ENCODE data around the gene EHF.
"Not testable (repeated sequence)": the region's sequence is repeated elsewhere in the genome, so short reads cannot be mapped to it uniquely, and the experiment has no call there.

Gene EHF

GRCh38 chr11:34668583-34669053, 47.7 kb downstream of the EHF start:
- DNase-seq (ENCODE audit: low spot score): no peak

GRCh38 chr11:34669458-34669857, 48.6 kb downstream of the EHF start:
- no peak for DNase-seq (ENCODE audit: low spot score)

- DNase-seq (ENCODE audit: low spot score): no peak
Measured at GRCh38 chr11:34671117-34671516, 50.2 kb downstream of the EHF start.

GRCh38 chr11:34671946-34672345, 51.1 kb downstream of the EHF start:
- no peak for DNase-seq (ENCODE audit: low spot score)

- no peak for DNase-seq (ENCODE audit: low spot score)
Measured at GRCh38 chr11:34674038-34674437, 53.1 kb downstream of the EHF start.

- DNase-seq (ENCODE audit: low spot score): no peak
Measured at GRCh38 chr11:34676227-34676626, 55.3 kb downstream of the EHF start.

- no peak for DNase-seq (ENCODE audit: low spot score)
Measured at GRCh38 chr11:34679681-34680080, 58.8 kb downstream of the EHF start.

GRCh38 chr11:34680206-34680605, 59.3 kb downstream of the EHF start:
- DNase-seq (ENCODE audit: low spot score): no peak

- peak; percentile 70 for DNase-seq (ENCODE audit: low spot score)
Measured at GRCh38 chr11:34680918-34681586, 60.2 kb downstream of the EHF start.

- no peak for DNase-seq (ENCODE audit: low spot score)
Measured at GRCh38 chr11:34682825-34683224, 61.9 kb downstream of the EHF start.

GRCh38 chr11:34683396-34683795, 62.5 kb downstream of the EHF start:
- no peak for DNase-seq (ENCODE audit: low spot score)

GRCh38 chr11:34685864-34686263, 65.0 kb downstream of the EHF start:
- DNase-seq (ENCODE audit: low spot score): no peak

GRCh38 chr11:34692299-34692698, 71.4 kb downstream of the EHF start:
- DNase-seq (ENCODE audit: low spot score): not testable (repeated sequence)

- no peak for DNase-seq (ENCODE audit: low spot score)
Measured at GRCh38 chr11:34696862-34697261, 76.0 kb downstream of the EHF start.

- no peak for DNase-seq (ENCODE audit: low spot score)
Measured at GRCh38 chr11:34706709-34707461, 86.0 kb downstream of the EHF start.

- no peak for DNase-seq (ENCODE audit: low spot score)
Measured at GRCh38 chr11:34707462-34707840, 86.6 kb downstream of the EHF start.

Data from AG08396 (cell line).